CD4-positive, alpha-beta T cell treated with Interferon gamma for 1 hour (primary cell): ENCODE results near the gene LIMD2.
"Not testable (repeated sequence)": the region's sequence is repeated elsewhere in the genome, so short reads cannot be mapped to it uniquely, and the experiment has no call there.

Experiments
- DNase-seq: peaks from one replicate; pipeline ENCODE4 v3.0.0-alpha.2; 2020

Gene LIMD2

DNA sequence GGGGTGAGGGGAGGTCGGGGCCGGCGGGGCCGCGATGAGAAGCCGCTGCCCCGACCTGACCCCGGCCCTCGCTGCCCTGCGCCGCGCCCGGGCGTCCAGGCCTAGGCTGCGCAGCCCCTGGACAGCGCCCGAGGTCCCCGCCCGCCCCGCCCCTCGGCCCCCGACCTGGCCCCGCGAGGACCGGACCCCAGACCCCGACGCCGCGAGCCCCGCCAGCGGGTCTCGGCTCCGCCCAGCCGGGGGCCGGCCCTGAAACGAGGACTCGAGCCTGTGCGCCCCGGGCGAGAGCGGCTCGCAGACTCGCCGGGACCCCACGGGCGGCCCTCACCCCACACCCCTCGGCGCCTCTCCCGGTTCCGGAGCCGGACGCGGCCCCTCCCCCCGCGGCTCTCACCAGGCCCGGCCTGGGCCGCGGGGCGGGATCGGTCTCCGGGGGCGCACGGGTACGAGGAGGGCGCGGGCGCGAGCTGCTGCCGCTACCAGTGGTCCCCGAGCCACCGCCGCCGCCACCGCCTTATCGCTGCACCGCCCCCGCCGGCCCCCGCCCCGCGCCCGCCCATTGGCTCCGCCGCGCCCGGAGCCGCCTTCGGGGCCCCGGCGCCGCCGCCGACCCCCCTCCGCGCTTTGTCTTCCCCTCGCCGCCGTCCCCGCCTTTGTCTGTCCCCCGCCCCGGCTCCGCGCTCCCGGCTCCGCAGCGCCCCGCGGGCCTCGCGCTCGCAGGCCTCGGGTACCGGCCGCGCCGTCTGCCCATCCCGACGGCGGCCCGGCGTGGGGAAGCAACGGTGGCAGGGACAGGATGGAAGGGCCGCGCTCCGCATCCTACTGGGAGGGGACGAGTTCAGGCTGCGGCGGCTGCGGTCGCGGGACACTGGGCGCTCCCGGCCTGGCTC lies at the start of gene LIMD2:
Gene LIMD2 (minus strand): TSS at position 488 of the 890 bp plus-strand sequence. CDS start 827 bp downstream, outside the sequence.
- DNase-seq: peak; percentile 89

DNA sequence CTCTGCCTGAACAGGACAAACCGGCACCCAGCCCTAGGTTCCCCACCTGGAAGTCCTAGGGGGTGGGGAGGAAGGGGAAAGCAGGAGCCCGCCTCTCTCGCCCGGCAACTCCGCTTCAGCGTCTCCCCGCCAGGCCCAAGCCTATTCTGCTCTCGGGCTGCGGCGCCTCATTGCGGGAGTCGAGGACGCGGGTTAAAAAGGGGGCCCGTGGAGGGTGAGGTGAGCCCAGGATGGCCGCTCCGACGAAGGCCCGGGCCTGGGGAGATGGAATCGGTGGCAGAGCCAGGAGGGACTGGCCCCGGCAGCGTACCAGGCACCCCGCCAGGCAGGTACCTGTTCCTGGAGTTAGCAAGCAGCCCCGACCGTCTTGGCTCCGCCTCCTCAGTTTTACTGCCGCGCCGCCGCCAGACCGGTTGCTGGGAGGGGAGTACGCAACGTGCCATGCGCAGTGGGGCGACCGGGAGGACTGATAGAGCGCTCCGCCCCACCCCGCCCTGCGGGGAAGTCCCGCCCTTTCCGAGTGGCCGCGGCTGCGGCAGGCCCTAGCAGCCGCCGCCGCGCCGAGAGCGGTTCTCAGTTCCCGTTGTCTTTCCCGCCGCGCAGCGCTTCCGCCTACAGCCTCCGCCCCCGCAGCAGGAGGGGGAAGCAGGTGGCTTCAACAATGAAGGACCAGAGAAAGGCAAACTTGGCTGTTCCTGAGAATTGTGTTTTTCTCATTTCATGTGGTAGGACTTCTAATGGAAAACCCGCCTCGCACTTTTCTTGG lies 41.7 kb upstream of the LIMD2 start, which contains the start of gene STRADA:
Gene STRADA (minus strand): TSS at position 392 of the 766 bp plus-strand sequence. CDS start 13,430 bp downstream, outside the sequence.
- DNase-seq: peak; percentile 99

DNA sequence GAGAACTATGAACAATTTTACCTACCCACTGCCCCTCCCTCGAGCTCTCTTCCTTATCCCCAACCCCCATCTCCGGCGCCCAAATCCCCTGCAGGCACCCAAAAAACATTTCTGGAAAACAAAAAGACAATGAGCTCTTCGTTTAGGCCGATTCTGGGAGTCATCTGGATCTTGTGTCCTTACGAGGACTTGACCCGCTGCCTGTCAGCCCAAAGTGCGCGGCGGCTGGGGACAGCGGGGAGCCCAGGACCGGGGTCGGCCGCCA lies 41.1 kb upstream of the LIMD2 start:
- no peak for DNase-seq

DNA sequence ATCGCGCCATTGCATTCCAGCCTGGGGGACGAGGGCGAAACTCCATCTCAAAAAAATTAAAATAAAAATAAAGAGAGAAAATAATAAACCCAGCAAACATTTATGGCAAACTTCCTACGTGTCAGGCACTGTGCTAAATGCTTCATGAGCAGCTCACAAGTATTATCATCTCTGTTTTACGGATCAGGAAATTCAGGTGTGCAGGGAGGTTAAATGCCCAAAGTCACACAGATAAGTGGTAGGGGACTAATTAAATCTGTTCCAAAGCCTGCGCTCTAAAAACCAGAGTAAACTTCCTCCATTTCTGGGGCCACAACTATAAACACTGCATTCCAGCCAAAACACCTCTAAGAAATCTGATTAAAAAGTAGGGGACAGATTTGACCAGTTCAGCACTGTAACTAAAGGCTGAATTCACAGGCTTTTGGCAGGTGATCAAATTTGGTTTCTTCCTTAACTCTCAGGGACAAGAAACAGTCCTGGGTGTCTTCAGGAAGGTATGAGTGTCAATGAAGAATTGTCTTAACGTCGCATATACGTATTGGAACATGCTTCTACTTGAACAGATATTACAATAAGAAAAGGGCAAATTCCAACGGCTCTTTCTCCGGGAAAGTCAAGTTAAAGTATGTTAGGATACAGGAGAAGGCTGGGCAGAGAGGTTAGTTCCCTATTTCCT lies 40.7 kb upstream of the LIMD2 start:
- DNase-seq: no peak

DNA sequence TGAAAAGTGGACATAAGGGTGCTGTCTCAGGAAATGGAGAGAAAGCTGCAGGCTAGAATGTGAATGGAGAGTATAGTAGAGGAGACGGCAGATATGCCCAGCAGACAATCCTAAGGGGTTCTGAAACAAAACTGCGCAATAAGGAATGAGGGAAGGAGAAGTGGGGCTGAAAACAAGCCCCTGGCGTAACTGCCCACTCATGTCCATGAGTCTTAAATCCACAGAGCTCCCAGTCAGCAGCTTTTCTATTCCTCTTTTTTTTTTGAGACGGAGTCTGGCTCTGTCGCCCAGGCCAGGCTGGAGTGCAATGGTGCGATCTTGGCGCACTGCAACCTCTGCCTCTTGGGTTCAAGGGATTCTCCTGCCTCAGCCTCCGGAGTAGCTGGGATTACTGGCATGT lies 35.8 kb upstream of the LIMD2 start:
- no peak for DNase-seq

DNA sequence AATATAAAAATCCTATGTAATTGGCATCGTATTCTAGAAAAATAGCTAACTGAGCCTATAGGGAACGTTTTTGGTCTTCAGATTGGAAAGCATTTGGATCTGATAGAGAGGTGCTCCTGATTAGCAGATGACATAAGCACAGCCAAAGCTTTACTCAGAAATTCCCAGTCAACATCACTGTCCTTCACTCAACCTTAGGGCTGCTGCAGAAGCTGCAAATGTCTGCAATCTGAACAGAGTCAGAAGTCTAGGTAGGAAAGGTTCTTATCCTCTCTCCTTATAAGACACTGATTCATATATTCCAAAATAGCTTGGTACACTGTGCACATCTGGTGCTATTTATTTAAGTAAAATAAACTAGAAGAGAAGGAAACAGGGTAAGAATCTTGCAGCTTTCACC lies 22.5 kb upstream of the LIMD2 start:
- no peak for DNase-seq

DNA sequence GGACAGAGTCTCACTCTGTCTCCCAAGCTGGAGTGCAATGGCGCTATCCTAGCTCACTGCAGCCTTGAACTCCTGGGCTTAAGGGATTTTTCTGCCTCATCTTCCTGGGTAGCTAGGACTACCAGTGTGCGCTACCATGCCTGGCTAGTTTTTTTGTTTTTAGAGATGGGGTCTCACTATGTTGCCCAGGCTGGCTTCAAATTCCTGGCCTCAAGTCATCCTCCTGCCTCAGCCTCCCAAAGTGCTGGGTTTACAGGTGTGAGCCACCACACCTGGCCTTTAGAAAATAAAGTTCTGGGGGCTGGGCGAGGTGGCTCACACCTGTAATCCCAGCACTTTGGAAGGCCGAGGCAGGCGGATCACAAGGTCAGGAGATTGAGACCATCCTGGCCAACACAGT lies 20.3 kb upstream of the LIMD2 start:
- not testable (repeated sequence) for DNase-seq

DNA sequence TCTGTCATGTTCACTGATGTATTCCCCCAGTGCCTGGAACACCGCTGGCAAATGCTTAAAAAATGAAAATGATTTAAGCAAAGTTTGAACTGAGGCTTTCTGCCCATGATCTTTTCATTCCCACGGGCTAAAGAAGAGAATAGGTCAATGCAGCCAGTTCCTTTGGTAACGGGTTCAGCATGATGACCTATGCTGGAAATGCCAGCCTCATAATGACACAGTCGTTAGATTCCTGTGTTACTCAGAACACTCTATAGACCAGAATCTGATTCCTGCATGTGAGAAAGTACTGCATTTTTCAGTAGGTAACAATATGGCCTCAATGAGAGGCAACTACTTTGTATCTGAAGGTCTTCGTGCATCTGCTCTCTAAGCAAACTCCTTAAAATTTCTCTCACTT lies 19.1 kb upstream of the LIMD2 start:
- DNase-seq: no peak

DNA sequence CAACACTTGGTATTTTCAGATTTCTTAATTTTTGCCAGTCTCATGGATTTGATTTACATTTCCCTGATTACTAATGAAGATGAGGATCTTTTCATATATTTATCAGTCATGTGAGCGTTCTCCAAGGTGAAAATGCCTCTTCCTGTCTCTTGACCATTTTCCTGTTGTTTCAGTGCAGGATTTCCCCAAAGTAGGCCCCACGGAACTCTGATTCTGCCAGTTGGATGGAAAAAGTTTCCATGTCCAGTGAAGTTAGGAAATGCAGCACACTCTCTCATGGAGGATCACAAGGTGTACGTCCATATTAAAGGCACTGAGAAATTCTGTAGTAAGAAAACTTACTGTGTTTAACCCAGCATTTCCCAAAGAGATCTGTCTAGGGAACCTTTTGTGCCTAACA lies 16.5 kb upstream of the LIMD2 start:
- DNase-seq: no peak

DNA sequence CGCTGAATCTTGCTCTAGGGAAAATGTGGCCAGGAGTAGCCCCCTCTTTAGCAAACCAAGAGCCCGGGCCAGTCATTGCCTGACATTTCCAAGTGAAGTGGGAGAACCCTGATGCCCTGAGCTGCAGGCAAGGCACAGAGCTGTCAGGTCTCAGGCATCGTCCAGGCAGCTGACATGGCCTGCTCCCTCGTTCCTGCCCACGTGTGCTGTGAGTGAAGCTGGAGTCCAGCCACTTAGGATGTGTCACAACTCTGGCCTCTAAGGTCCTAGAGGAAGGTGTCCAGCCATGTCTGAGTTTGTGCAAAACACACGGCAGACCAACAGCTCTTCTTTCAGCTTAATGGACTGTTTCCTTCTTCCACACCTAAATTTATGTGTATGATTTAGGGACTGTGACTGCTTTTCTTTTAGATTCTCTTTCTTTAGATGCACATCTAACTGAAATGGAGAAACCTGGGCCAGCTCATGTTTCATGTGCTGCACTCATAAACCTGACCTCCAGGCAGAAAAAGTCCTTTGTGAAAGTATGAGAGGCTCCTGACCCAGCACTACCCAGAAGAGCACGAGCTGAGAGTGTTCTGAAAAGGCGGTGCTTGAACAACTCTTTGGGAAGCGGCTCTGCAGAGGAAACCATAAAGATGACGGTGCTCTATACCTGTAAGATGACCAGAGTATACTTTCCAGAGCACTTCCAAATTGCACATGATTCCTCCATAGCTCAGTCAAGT lies 14.8 kb upstream of the LIMD2 start:
- DNase-seq: no peak

DNA sequence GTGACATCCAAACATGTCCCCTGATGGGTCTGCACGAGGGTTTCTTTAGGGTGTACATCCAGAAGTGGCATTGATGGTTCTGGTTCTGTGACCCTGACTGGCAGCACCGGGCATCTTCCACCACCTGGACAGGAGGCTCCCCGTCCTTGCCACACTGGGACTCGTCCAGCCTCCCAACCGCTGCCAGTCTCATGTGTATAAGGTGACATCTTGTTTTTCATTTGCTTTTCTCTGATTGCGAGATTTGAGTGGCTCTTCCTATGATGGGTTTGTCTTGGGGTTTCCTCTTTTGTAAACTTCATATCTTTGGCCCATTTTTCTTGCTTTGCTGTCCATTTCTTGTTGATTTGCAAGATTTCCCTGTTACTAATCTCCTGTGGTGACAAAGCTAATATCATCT lies 9.2 kb upstream of the LIMD2 start:
- DNase-seq: no peak

DNA sequence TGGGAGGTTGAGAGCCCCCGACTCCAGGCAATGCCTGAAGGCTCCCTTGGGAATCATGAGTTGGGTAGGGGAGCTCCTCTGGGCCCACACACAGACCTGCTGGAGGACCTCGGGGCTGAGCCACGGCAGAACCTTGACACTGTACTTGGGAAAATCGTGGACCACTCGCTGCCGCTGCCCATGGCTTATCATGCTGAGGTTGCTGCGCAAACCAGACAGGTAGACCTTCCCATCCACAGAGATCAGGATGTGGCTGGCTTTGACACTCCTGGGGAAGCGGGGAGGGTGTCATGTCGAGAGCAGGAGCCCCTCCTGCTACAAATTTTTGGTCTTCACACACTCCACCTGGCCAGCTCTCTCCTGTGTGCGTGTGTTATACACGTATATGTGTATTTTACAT lies 7.2 kb upstream of the LIMD2 start:
- no peak for DNase-seq

DNA sequence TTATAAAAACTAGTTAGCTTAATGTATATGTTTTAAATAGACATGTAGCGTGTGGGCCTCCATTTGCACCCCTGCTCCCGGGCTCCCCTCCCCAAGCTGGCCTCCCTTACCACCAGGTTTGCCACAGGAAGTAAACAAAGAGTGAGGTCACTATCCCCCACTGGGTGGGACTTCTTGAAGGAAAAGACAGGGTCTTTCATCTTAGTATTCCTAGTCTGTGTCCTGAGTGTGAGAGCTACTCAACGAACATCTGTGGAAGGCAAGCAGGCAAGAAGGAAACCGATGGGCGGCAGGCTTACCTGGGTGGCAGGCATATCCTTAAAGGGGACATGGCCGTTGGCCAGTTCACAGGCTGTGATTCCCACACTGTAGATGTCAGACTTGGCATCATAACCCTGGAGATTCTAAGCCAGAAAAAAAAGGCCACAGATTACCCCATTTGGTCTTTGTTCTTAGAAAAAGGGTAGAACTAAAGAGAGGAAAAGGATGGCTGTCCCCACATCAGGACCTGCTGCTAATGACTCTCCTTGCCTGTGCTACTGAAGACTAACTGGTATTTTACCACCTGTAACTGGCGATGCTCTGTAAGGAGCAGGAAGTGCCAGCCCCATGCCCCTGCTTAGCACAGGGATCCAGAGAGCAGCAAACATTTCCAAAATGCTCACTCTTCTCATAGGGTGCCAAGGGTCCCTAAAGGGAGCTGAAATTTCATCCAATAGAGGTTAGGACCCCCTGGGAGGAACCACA lies 6.6 kb upstream of the LIMD2 start:
- DNase-seq: no peak

DNA sequence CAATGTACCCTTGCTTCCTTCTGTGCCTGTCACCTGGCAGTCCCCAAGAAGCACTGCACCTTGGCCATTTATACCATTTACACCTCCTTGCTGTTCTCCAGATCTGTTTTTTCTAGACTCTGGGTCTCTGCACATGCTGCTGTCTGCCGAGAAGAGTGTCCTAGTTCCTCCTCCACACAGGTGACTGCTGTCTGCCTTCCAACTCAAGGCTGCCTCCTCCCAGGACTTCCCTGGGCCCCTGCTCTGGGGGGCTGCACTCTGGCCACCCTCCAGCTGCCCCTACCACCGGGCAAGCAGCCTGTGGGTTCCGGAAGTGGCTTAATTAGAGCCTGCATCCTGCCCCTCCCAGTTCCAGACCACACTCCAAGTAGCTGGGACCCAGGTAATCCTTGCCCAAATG lies 5.7 kb upstream of the LIMD2 start:
- DNase-seq: no peak

DNA sequence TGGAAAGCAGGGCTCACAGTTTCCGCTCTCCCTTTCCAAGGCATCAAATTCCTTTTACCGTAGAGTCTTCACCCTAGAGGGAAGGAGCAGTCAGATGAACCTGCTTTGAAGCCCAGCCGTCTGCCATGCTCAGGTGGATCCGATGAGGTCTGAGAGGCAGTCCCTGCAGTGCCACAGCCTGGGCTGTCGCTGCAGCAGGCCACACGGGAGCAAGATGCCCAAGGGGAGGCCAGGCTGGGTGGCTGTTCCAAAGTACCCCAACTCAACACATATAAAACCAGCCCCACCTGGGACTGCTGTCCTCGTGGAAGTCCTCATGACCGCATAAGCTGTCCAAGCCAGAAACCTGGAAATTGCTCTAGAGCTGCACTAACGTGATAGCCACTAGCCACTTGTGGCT lies 4.9 kb upstream of the LIMD2 start:
- no peak for DNase-seq

DNA sequence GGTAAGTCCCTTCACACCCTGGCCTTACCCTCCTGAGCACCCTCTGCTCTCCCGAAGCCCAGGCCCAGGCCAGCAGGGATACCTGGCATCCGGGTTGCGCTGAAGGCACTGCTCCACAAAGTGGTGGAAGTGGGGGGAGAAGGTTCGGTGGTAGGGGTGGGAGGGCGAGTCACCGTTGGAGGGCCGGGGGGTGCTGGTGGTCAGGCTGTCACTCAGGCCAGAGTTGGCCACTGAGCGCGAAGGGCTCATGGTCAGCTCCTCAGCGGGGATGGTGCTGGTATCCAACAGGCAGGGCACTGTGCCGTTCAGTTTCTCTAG lies 4.3 kb upstream of the LIMD2 start:
- DNase-seq: no peak

DNA sequence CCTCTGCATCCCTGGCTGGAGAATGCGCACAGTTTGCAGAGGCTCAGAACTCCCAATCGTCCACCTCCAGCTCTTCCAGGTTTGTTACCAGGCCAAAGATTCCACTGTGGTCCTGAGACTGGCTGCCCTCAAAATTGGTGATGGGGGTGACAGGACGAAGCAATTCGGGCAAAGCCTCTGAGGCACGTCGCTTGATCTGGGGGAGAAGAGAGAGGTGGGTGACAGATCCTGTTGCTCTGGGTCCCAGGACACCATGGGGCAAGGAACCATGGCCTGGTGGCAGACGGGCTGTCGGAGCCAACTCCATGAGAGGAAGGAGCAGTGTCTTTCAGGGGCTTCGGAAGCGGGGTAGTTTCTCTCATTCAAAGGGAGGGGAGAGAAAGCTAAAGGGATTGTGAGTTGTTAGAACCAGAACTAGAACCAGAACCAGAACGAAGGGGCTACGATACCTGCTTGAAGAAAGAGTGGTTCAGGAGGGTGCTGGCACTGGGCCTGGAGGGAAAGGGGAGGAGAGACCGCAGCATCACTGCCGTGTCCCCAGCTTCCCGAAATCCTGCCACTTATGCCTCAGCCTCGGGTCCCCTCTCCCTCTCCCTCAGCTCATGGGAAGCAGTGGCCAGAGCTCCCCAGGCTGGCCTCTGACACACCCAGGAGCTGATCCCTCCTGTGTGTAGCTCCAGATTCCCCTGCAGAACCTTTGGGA lies 3.8 kb upstream of the LIMD2 start:
- no peak for DNase-seq

DNA sequence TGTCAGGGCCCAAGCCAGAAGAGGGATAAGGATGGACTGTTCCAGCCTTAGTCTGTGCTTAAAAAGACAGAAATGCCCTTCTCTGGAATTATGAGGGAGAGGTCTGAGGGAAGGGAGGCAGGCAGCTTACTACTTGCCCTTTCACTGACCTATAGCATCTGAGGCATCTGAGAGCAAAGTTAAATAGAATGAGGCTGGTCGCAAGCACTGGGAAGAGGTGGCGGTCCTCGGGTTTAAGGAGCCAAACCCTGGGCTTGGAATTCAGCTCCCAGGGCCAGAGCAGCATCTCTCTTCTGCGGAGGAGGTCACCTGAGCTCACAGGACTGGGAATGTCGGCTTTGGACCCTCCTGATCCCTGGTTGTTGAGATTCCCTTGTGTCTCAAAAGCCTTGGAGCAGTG lies 3.1 kb upstream of the LIMD2 start:
- DNase-seq: no peak

DNA sequence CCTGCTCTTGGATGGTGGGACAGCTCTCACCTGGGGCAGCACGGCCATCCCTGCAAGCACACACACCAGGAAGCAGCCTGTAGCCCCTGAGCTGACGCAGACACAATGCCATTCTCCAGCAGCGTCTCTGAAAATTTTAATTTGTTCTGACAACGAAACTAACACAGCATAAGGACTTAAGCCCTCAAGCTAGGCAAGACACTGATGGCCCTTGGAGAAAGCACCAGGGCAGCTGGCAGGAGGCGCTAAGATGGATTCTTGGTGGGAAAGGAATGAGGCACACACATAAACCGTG lies 2.7 kb upstream of the LIMD2 start:
- no peak for DNase-seq

DNA sequence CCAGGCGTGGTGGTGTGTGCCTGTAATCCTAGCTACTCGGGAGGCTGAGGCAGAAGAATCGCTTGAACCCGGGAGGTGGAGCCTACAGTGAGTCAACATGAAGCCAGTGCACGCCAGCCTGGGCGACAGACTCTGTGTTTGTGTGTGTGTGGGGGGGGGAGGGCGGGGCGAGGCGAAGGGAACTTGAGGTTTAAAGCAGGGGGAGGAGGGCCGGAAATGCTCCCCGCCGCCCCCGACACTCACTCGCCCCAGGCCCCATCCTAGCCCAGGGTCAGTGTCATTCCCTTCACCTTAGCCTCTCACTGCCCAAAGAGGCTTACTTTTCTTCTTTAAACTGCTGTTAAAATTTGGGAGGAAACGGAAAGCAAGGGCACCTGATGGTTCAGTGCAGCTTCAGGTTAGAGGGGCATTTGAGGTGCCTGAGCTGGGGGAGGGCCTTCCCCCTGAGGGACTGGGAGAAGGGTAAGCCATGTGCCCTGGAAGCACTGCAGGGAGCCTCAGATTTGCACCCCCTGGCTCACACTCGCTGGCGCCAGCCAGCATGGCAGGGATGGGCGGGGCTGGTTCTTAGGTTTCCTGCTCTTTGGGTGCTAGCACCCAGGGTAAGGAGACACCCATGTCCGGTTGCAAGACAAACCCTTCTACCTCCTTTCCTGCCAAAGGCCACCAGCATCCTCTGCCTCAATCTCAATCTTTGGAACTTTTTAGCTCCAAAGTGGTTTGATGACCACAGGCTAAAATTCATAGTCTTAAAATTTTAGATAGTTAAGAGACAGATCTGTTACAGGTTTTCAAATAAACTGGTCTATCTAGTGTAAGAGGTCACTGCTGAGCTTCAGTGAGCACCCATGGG lies 2.2 kb upstream of the LIMD2 start:
- DNase-seq: peak; percentile 83

DNA sequence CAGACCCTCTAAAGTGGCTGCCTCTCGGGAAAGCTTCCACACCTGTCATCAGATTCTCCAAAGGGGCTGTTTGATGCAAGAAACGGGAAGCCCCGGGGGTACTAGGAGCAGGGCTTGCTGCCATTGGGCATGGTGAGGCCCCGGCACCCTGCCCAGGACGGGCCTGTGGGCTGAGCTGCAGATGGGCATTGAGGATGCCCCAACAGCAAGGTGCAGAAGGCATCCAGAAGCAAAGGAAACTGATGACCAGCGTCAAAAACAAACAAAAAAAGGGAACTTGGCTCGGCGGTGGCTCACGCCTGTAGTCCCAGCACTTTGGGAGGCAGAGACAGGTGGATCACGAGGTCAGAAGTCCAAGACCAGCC lies 1.5 kb upstream of the LIMD2 start:
- DNase-seq: no peak
